B cell (primary cell): Measurements from ENCODE around the gene RNF44.

Experiments
- CTCF ChIP-seq: fragments of 200-600 bp; IDR thresholded peaks from one replicate; pipeline ENCODE4 v1.8.0; 2022; ENCODE audit warnings: antibody characterized with exemption, mild to moderate bottlenecking
- EZH2 ChIP-seq: IDR thresholded peaks from 2 replicates; pipeline ENCODE4 v1.6.1; 2012; ENCODE audit warnings: borderline replicate concordance, low read depth, mild to moderate bottlenecking, moderate library complexity, low read length; ENCODE audit not compliant: insufficient read depth, poor library complexity, severe bottlenecking

GRCh38 chr5:176491901-176492300, 45.3 kb downstream of the RNF44 start:
- TF ChIP-seq CTCF (no peak), EZH2 (no peak)
